Neutrophil (primary cell): ENCODE measurements around the gene GADL1.

Experiments used
- H3K27ac ChIP-seq: fragments of 200-600 bp; sonication (generic); 2 replicates; pipeline ENCODE4 v1.5.1; 2016; ENCODE audit warnings: mild to moderate bottlenecking, moderate library complexity
- H3K27me3 ChIP-seq: fragments of 200-600 bp; sonication (generic); 2 replicates; pipeline ENCODE4 v1.6.0; 2016; ENCODE audit warnings: mild to moderate bottlenecking
- H3K36me3 ChIP-seq: fragments of 200-600 bp; sonication (generic); 2 replicates; pipeline ENCODE4 v1.5.1; 2017
- H3K4me1 ChIP-seq, 2 experiments: fragments of 200-600 bp in 1 of 2; sonication (generic) in 1 of 2; 1 replicate in 1 of 2; 2 replicates in 1 of 2; pipeline versions ENCODE4 v1.5.1 to v1.6.1; 2013 to 2016; ENCODE audit warnings: low read depth in 1 of 2, low read length in 1 of 2, mild to moderate bottlenecking in 1 of 2, moderate library complexity in 1 of 2; ENCODE audit not compliant: control insufficient read depth in 1 of 2, insufficient read depth in 1 of 2
- H3K4me3 ChIP-seq, 2 experiments: fragments of 200-600 bp in 1 of 2; sonication (generic) in 1 of 2; 1 replicate in 1 of 2; 2 replicates in 1 of 2; pipeline ENCODE4 v1.5.1; 2013 to 2016; ENCODE audit warnings: low read depth in 1 of 2, low read length in 1 of 2, mild to moderate bottlenecking in 1 of 2, moderate library complexity in 1 of 2
- H3K9me3 ChIP-seq: fragments of 200-600 bp; sonication (generic); 2 replicates; pipeline ENCODE4 v1.5.1; 2016
- CTCF ChIP-seq: fragments of 200-600 bp; sonication (generic); IDR thresholded peaks from 2 replicates; pipeline ENCODE4 v1.5.1; 2016; ENCODE audit warnings: antibody characterized with exemption

GADL1 gene

GRCh38 chr3:30721314-30721634 is 173.2 kb downstream of the GADL1 start:
- Histone ChIP-seq H3K27me3 (no peaks in the 10 kb centered on the region), H3K36me3 (no peaks in the 10 kb centered on the region), H3K4me3 (no peak overlapping the region), H3K27ac (no peak overlapping the region), H3K4me1 (no peaks in the 10 kb centered on the region), H3K9me3 (no peaks in the 10 kb centered on the region)
- no peak for TF ChIP-seq CTCF

- H3K36me3 ChIP-seq = no peaks in the 10 kb centered on the region
- H3K9me3 ChIP-seq = no peaks in the 10 kb centered on the region
- H3K27ac ChIP-seq = no peak overlapping the region
- no peaks in the 10 kb centered on the region for H3K4me1 ChIP-seq
- H3K27me3 ChIP-seq = no peaks in the 10 kb centered on the region
- H3K4me3 ChIP-seq = no peak overlapping the region
- TF ChIP-seq CTCF = no peak
Observed at GRCh38 chr3:30720586-30721313, 173.7 kb downstream of the GADL1 start.

GRCh38 chr3:30719536-30719935 is 174.9 kb downstream of the GADL1 start:
- H3K27me3 ChIP-seq = no peaks in the 10 kb centered on the region
- TF ChIP-seq CTCF = no peak
- H3K27ac ChIP-seq = no peak overlapping the region
- no peaks in the 10 kb centered on the region for H3K9me3 ChIP-seq
- H3K36me3 ChIP-seq = no peaks in the 10 kb centered on the region
- H3K4me1 ChIP-seq = no peaks in the 10 kb centered on the region
- no peak overlapping the region for H3K4me3 ChIP-seq

- no peaks in the 10 kb centered on the region for H3K9me3 ChIP-seq
- TF ChIP-seq CTCF = no peak
Observed at GRCh38 chr3:30713885-30714503, 180.5 kb downstream of the GADL1 start.

GRCh38 chr3:30712991-30713390 is 181.5 kb downstream of the GADL1 start:
- Histone ChIP-seq H3K36me3 (no peaks in the 10 kb centered on the region), H3K4me3 (no peak overlapping the region), H3K27ac (no peak overlapping the region), H3K9me3 (no peaks in the 10 kb centered on the region), H3K27me3 (no peaks in the 10 kb centered on the region), H3K4me1 (peaks cover 0 to 13% of the 10 kb centered on the region in 2 experiments)
- no peak for TF ChIP-seq CTCF

More at GRCh38 chr3:30713885-30714503, 180.5 kb downstream of the GADL1 start:
- Histone ChIP-seq H3K4me3 (no peak overlapping the region), H3K36me3 (no peaks in the 10 kb centered on the region), H3K27me3 (no peaks in the 10 kb centered on the region), H3K4me1 (peaks cover 0 to 13% of the 10 kb centered on the region in 2 experiments), H3K27ac (no peak overlapping the region)
